Tibial nerve (tissue), 4 donors: ENCODE measurements around the gene VGLL1.

Experiments
- CTCF ChIP-seq, 5 experiments: fragments of 200-600 bp in 3 of 5; fragments of 450-650 bp in 2 of 5; sonication (generic) in 3 of 5; IDR thresholded peaks; one replicate each; pipeline ENCODE4 v1.5.1; 2016 to 2019; ENCODE audit warnings: antibody characterized with exemption in 5 of 5, mild to moderate bottlenecking in 3 of 5, moderate library complexity in 2 of 5
- EP300 ChIP-seq, 2 donors: sonication (generic); formaldehyde crosslinking; IDR thresholded peaks; one replicate each; pipeline ENCODE4 v1.6.1; 2017; ENCODE audit warnings: antibody characterized with exemption in 2 of 2, mild to moderate bottlenecking in 1 of 2
- POLR2A ChIP-seq, 2 donors: fragments of 450-650 bp; IDR thresholded peaks; one replicate each; pipeline ENCODE4 v1.6.1; 2017; ENCODE audit warnings: antibody characterized with exemption in 2 of 2, mild to moderate bottlenecking in 2 of 2, moderate library complexity in 2 of 2

- TF ChIP-seq CTCF (IDR thresholded peaks at IDR 0.05), result no peak
- no peak for TF ChIP-seq POLR2A (IDR thresholded peaks at IDR 0.05)
- no peak for TF ChIP-seq EP300 (IDR thresholded peaks at IDR 0.05)
Observed at GRCh38 chrX:136584545-136584944, 52.5 kb downstream of the VGLL1 start.
